Fibroblast of mammary gland (primary cell): Measurements from ENCODE around the gene SEZ6L.

ENCODE experiments used
- DNase-seq: peaks from one replicate; pipeline ENCODE4 v3.0.0-alpha.2; 2010; ENCODE audit warnings: low read depth
- H3K4me3 ChIP-seq: 2 replicates; pipeline ENCODE4 v1.5.1; 2011; ENCODE audit warnings: low read depth, mild to moderate bottlenecking, low read length, moderate library complexity; ENCODE audit not compliant: control insufficient read depth
- TF ChIP-seq, protein P1 (sequence below): conservative IDR thresholded peaks from 2 replicates; pipeline ENCODE4 v1.5.1; 2011; ENCODE audit warnings: low read depth, low read length, inconsistent platforms; ENCODE audit not compliant: control insufficient read depth, insufficient read depth

Gene SEZ6L

DNA sequence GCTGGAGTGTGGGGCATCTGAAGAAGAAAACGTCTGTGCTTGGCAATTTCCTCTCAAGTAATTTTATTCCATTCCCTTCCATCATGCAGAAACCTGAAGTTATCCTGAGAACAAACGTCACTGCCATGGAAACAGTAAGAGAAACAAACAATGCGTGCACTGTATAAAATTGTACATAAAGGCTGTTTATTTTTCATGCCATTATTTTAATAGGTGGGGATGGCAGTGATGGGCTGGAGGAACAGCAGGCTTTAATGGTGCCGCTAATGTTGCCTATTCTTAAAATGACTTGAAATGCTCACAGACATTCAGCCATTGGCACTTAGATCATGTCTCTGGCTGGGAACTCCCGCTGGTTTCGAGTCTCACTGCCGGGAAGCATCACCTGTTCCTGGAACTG is 7.5 kb upstream of the SEZ6L start:
- no peak overlapping the region for H3K4me3 ChIP-seq
- TF ChIP-seq, protein P1, sequence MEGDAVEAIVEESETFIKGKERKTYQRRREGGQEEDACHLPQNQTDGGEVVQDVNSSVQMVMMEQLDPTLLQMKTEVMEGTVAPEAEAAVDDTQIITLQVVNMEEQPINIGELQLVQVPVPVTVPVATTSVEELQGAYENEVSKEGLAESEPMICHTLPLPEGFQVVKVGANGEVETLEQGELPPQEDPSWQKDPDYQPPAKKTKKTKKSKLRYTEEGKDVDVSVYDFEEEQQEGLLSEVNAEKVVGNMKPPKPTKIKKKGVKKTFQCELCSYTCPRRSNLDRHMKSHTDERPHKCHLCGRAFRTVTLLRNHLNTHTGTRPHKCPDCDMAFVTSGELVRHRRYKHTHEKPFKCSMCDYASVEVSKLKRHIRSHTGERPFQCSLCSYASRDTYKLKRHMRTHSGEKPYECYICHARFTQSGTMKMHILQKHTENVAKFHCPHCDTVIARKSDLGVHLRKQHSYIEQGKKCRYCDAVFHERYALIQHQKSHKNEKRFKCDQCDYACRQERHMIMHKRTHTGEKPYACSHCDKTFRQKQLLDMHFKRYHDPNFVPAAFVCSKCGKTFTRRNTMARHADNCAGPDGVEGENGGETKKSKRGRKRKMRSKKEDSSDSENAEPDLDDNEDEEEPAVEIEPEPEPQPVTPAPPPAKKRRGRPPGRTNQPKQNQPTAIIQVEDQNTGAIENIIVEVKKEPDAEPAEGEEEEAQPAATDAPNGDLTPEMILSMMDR, result no peak
- no peak for DNase-seq

DNA sequence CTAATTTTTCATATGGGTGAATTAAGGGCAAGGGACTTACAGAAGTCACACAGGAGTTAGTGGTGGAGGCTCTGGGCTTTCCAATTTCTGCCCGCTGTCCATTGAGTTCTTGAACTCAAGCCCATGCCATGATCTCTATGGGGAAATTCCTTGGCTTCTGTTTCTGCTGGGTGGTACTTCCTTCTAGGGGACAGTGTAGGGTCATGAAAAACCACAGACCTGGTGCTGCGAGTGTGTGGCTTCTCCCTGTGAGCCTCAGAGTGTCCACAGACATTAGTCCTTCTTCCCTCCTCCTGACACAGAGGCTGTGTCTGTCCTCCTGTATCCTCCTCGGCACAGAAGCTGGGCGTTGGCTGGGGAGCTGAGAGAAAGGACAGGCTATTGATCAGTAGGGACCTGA is 6.3 kb upstream of the SEZ6L start:
- H3K4me3 ChIP-seq, result no peak overlapping the region
- no peak for DNase-seq
- TF ChIP-seq, protein P1, result no peak

DNA sequence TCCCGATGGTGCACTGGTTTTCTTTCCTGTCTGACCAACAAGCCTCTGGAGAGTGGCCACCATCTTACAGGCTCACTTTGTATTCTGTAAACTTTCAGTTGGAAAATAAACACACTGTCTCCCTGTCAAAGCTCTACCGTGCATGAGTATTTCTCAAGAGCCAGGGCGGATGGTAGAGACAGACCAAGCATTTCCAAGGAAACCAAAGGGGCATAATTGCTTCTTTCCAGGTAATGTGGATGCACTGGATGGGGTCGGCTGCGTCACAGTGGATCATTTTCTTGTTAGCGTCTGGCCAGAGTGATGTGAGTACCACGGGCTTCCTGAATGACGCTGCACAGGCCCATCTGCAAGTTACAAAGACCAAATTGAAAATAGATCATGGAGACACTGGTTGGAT is 5.1 kb upstream of the SEZ6L start:
- TF ChIP-seq, protein P1, result no peak
- DNase-seq, result no peak
- H3K4me3 ChIP-seq, result no peak overlapping the region

DNA sequence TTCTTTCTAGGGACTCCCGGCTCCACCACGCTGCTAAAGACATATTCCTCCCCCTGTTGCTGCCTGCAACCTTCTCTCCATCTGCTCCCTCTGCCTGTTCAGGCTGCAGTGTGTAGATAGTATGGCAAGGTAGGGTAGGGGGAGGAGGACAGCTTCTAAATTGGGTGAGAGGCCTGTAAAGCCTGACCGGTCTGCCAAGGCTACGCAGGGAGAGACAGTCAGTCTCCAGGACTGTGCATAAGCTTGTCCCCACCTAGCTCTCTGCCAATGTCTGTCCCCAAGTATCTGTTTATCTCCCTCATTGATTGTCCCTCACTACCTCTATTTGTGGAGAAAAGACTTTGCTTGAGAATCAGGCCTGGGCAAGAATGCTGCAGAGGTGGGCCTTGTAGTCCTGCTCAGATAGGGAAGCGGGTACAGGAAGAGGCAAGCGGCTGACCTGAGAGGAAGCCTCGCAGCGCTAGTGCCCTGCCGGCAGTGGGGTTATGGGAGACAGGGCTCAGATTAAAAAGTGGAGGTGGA is 871 bp upstream of the SEZ6L start:
- TF ChIP-seq, protein P1, result no peak
- no peak overlapping the region for H3K4me3 ChIP-seq
- DNase-seq, result no peak

DNA sequence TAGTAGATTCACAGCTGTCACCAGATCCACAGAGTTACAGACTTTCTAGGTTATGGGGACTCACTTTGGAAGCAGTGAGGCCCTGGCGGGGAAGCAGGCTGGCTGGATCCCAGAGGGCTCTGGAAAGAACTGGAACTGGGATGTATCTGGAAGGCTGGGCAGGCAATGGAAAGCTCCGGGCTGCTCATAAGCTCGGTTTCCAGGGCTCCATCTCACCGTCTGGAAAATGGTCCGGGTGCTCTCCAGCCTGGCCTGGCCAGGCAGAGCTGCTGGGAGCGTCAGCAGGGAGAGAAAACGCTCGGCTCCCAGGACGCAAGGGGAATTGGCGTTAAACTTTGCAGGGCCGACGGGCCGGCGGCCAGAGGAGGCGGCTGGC is 335 bp upstream of the SEZ6L start:
- TF ChIP-seq, protein P1, result no peak
- H3K4me3 ChIP-seq, result no peak overlapping the region

DNA sequence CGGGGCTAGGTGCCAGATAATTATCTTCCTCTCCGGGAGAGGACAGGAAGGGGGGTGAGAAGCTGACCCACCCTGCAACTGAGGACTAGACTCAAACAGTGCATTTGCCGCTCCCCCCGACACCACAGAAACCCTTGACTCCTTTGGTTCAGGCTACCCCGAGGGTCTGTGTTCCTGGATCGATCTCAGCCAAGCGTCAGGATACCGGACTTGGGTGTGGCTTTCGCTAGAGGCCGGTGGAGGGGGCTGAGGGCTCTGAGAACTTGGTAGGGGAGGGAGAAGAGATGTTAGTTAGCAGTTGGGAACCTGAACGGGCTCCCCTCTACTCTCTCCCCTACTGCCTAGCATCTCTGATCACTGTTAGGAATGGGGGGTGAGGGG is 840 bp downstream of the SEZ6L start:
- H3K4me3 ChIP-seq, result no peak overlapping the region
- TF ChIP-seq, protein P1, result no peak
- no peak for DNase-seq

More for the DNA sequence above, 335 bp upstream of the SEZ6L start:
- no peak for DNase-seq
